ENCODE results near the gene NDUFS1. TPM values are rescaled to one million over a fixed set of nuclear protein-coding genes. Genes with fewer than 3 reads are reported as not detected.
"Not testable (repeated sequence)": the region's sequence is repeated elsewhere in the genome, so short reads cannot be mapped to it uniquely, and the experiment has no call there.

NDUFS1 gene
- total RNA-seq, 1 donor from 2014 or later = 47.3 TPM

- ATAC-seq (ENCODE audit: low read depth) (no peak), DNase-seq (no peak)
- POLR2A ChIA-PET = no interaction called here
- no peaks in the 10 kb centered on the region for H3K4me1 Mint-ChIP-seq
- no peak overlapping the region for H3K27ac Mint-ChIP-seq
- no peaks in the 10 kb centered on the region for H3K36me3 Mint-ChIP-seq (ENCODE audit: low read depth)
- H3K27me3 Mint-ChIP-seq = peaks cover 22% of the 10 kb centered on the region
- TF ChIP-seq CTCF (IDR thresholded peaks at IDR 0.05) = no peak
- intact Hi-C loops (cut with micrococcal nuclease) = no loop called here
- H3K4me3 Mint-ChIP-seq = no peak overlapping the region
- no peaks in the 10 kb centered on the region for H3K9me3 Mint-ChIP-seq
- CTCF ChIA-PET = no interaction called here
Measured at GRCh38 chr2:206190689-206191088, 31.4 kb upstream of the NDUFS1 start.

- no peak for TF ChIP-seq CTCF (IDR thresholded peaks at IDR 0.05)
- ChIA-PET POLR2A (no interaction called here), CTCF (no interaction called here)
- Mint-ChIP-seq H3K4me3 (no peak overlapping the region), H3K27ac (no peak overlapping the region), H3K27me3 (peaks cover 20% of the 10 kb centered on the region), H3K4me1 (no peaks in the 10 kb centered on the region), H3K36me3 (ENCODE audit: low read depth) (no peaks in the 10 kb centered on the region), H3K9me3 (no peaks in the 10 kb centered on the region)
- intact Hi-C loops (cut with micrococcal nuclease) = no loop called here
- ATAC-seq (ENCODE audit: low read depth) (no peak), DNase-seq (no peak)
Measured at GRCh38 chr2:206190111-206190510, 30.9 kb upstream of the NDUFS1 start.

GRCh38 chr2:206189691-206190090 lies 30.4 kb upstream of the NDUFS1 start:
- H3K4me3 Mint-ChIP-seq = no peak overlapping the region
- DNase-seq (no peak), ATAC-seq (ENCODE audit: low read depth) (no peak)
- H3K27me3 Mint-ChIP-seq = peaks cover 18% of the 10 kb centered on the region
- no peaks in the 10 kb centered on the region for H3K9me3 Mint-ChIP-seq
- H3K27ac Mint-ChIP-seq = no peak overlapping the region
- no peak for TF ChIP-seq CTCF (IDR thresholded peaks at IDR 0.05)
- intact Hi-C loops (cut with micrococcal nuclease) = no loop called here
- POLR2A ChIA-PET = no interaction called here
- H3K36me3 Mint-ChIP-seq (ENCODE audit: low read depth) = no peaks in the 10 kb centered on the region
- no peaks in the 10 kb centered on the region for H3K4me1 Mint-ChIP-seq
- CTCF ChIA-PET = no interaction called here

GRCh38 chr2:206181526-206181925 lies 22.3 kb upstream of the NDUFS1 start:
- H3K4me1 Mint-ChIP-seq; ATAC-seq (ENCODE audit: low read depth); CTCF ChIA-PET; H3K27me3 Mint-ChIP-seq; intact Hi-C loops (cut with micrococcal nuclease); H3K9me3 Mint-ChIP-seq; H3K36me3 Mint-ChIP-seq (ENCODE audit: low read depth); H3K27ac Mint-ChIP-seq; DNase-seq; POLR2A ChIA-PET; H3K4me3 Mint-ChIP-seq: not testable (repeated sequence)

GRCh38 chr2:206176901-206177300 lies 17.7 kb upstream of the NDUFS1 start:
- intact Hi-C loops (cut with micrococcal nuclease) = no loop called here
- H3K27me3 Mint-ChIP-seq = peaks cover under 1% of the 10 kb centered on the region
- no peaks in the 10 kb centered on the region for H3K4me1 Mint-ChIP-seq
- no peak overlapping the region for H3K27ac Mint-ChIP-seq
- H3K36me3 Mint-ChIP-seq (ENCODE audit: low read depth) = no peaks in the 10 kb centered on the region
- H3K9me3 Mint-ChIP-seq = no peaks in the 10 kb centered on the region
- H3K4me3 Mint-ChIP-seq = no peak overlapping the region
- CTCF ChIA-PET = no interaction called here
- POLR2A ChIA-PET = no interaction called here
- no peak for TF ChIP-seq CTCF (IDR thresholded peaks at IDR 0.05)
- ATAC-seq (ENCODE audit: low read depth) (no peak), DNase-seq (no peak)

GRCh38 chr2:206176121-206176520 lies 16.9 kb upstream of the NDUFS1 start:
- CTCF ChIA-PET = no interaction called here
- intact Hi-C loops (cut with micrococcal nuclease) = no loop called here
- Mint-ChIP-seq H3K36me3 (ENCODE audit: low read depth) (no peaks in the 10 kb centered on the region), H3K27me3 (no peaks in the 10 kb centered on the region), H3K27ac (no peak overlapping the region), H3K4me3 (no peak overlapping the region), H3K4me1 (no peaks in the 10 kb centered on the region), H3K9me3 (no peaks in the 10 kb centered on the region)
- no peak for ATAC-seq (ENCODE audit: low read depth)
- no peak for DNase-seq
- POLR2A ChIA-PET = no interaction called here
- TF ChIP-seq CTCF (IDR thresholded peaks at IDR 0.05) = no peak
